IMR-90 (cell line): ENCODE measurements around the gene NANOS3. TPM values are rescaled to one million over a fixed set of nuclear protein-coding genes. Genes with fewer than 3 reads are reported as not detected.

ENCODE experiments used
- ATAC-seq: fragments of 200-7000 bp; cut with Tn5 transposase; 2 replicates; pipeline ENCODE4 v1.9.1; 2020; ENCODE audit warnings: low read depth, mild to moderate bottlenecking, moderate library complexity
- BruUV-seq: library from RNA; stranded (reverse); fragments of 400-500 nt; replicated peaks from 2 replicates; lab custom pipeline; 2021; lab: Mats Ljungman, UMichigan
- CTCF ChIA-PET: fragments of 300-600 bp; formaldehyde crosslinking; extraction: SDS; loops from one replicate; lab custom pipeline; 2021; ENCODE audit warnings: antibody characterized with exemption; lab: Yijun Ruan, JAX
- POLR2A ChIA-PET: fragments of 300-600 bp; sonication (Branson Sonifier 250); formaldehyde crosslinking; loops from one replicate; lab custom pipeline; 2022; ENCODE audit warnings: antibody characterized with exemption; ENCODE audit not compliant: unreplicated experiment; lab: Charles Lee
- DNase-seq: peaks from one replicate; pipeline ENCODE4 v3.0.0; 2013
- H2AFZ ChIP-seq: replicated peaks from 2 replicates; pipeline ENCODE3; 2013; ENCODE audit warnings: low read length, mild to moderate bottlenecking; ENCODE audit not compliant: poor library complexity
- H2AK5ac ChIP-seq: 2 replicates; pipeline ENCODE4 v1.6.1; 2013; ENCODE audit warnings: low read depth, low read length, inconsistent platforms
- H2AK9ac ChIP-seq: replicated peaks from 2 replicates; pipeline ENCODE3; 2013; ENCODE audit warnings: mild to moderate bottlenecking, low read depth, low read length, moderate library complexity; ENCODE audit not compliant: poor library complexity
- H2BK120ac ChIP-seq: 2 replicates; pipeline ENCODE4 v1.6.1; 2013; ENCODE audit warnings: low read depth, low read length, inconsistent platforms
- H2BK15ac ChIP-seq: 3 replicates; pipeline ENCODE4 v1.6.1; 2013; ENCODE audit warnings: low read depth, low read length, inconsistent platforms
- H2BK20ac ChIP-seq: 2 replicates; pipeline ENCODE4 v1.6.1; 2013; ENCODE audit warnings: low read depth, mild to moderate bottlenecking, inconsistent platforms, low read length, moderate library complexity
- H2BK5ac ChIP-seq: 2 replicates; pipeline ENCODE4 v1.6.1; 2013; ENCODE audit warnings: mild to moderate bottlenecking, low read depth, low read length, inconsistent platforms; ENCODE audit not compliant: poor library complexity, severe bottlenecking
- H3K14ac ChIP-seq: replicated peaks from 2 replicates; pipeline ENCODE4 v1.6.1; 2013; ENCODE audit warnings: low read depth, low read length, inconsistent platforms
- H3K18ac ChIP-seq: 2 replicates; pipeline ENCODE4 v1.6.1; 2013; ENCODE audit warnings: low read depth, low read length, control low read depth
- H3K23ac ChIP-seq: 2 replicates; pipeline ENCODE4 v1.6.1; 2013; ENCODE audit warnings: low read depth, low read length, inconsistent platforms
- H3K27ac ChIP-seq: 2 replicates; pipeline ENCODE4 v1.5.1; 2013; ENCODE audit warnings: mild to moderate bottlenecking, control low read depth, low read length; ENCODE audit not compliant: insufficient read depth
- H3K27me3 ChIP-seq: 2 replicates; pipeline ENCODE4 v1.6.1; 2013; ENCODE audit warnings: low read length; ENCODE audit not compliant: control insufficient read depth, insufficient read depth
- H3K36me3 ChIP-seq: 2 replicates; pipeline ENCODE4 v1.6.1; 2013; ENCODE audit warnings: low read length, mixed read lengths; ENCODE audit not compliant: control insufficient read depth, insufficient read depth
- H3K4ac ChIP-seq: 2 replicates; pipeline ENCODE4 v1.6.1; 2013; ENCODE audit warnings: low read depth, low read length, inconsistent platforms
- H3K4me1 ChIP-seq: 2 replicates; pipeline ENCODE4 v1.6.1; 2013; ENCODE audit warnings: low read length, mixed read lengths; ENCODE audit not compliant: control insufficient read depth, insufficient read depth
- H3K4me2 ChIP-seq: 2 replicates; pipeline ENCODE4 v1.6.1; 2013; ENCODE audit warnings: low read depth, mild to moderate bottlenecking, control low read depth, low read length, moderate library complexity
- H3K4me3 ChIP-seq: 2 replicates; pipeline ENCODE4 v1.5.1; 2013; ENCODE audit warnings: low read depth, mild to moderate bottlenecking, control low read depth, low read length, moderate library complexity; ENCODE audit not compliant: insufficient read depth
- H3K56ac ChIP-seq: 2 replicates; pipeline ENCODE4 v1.6.1; 2013; ENCODE audit warnings: low read length, inconsistent platforms; ENCODE audit not compliant: insufficient read depth; ENCODE audit errors: extremely low read depth
- H3K79me1 ChIP-seq, 2 experiments: 2 replicates each; pipeline ENCODE4 v1.6.1; 2013; ENCODE audit warnings: low read length in 2 of 2, inconsistent platforms in 1 of 2, low read depth in 1 of 2
- H3K9ac ChIP-seq: 2 replicates; pipeline ENCODE4 v1.6.1; 2013; ENCODE audit warnings: low read depth, low read length, control low read depth
- H3K9me1 ChIP-seq: 2 replicates; pipeline ENCODE4 v1.6.1; 2013; ENCODE audit warnings: low read length, inconsistent platforms; ENCODE audit not compliant: insufficient read depth
- H3K9me3 ChIP-seq: 2 replicates; pipeline ENCODE4 v1.6.1; 2013; ENCODE audit warnings: low read length; ENCODE audit not compliant: control insufficient read depth, insufficient read depth
- H4K20me1 ChIP-seq: 2 replicates; pipeline ENCODE4 v1.6.1; 2013; ENCODE audit warnings: low read length, inconsistent platforms; ENCODE audit not compliant: insufficient read depth
- H4K5ac ChIP-seq: 2 replicates; pipeline ENCODE4 v1.6.1; 2013; ENCODE audit warnings: mild to moderate bottlenecking, low read depth, low read length, control low read depth
- H4K8ac ChIP-seq, 2 experiments: 2 replicates each; pipeline ENCODE4 v1.6.1; 2013; ENCODE audit warnings: low read depth in 2 of 2, low read length in 2 of 2, control low read depth in 1 of 2, inconsistent platforms in 1 of 2
- H4K91ac ChIP-seq: 2 replicates; pipeline ENCODE4 v1.6.1; 2013; ENCODE audit warnings: low read depth, low read length, inconsistent platforms; ENCODE audit not compliant: insufficient read depth
- MAFK ChIP-seq: IDR thresholded peaks from 2 replicates; pipeline ENCODE4 v1.6.1; 2012; ENCODE audit warnings: low read depth, low read length, improper control_type of control experiment
- MAZ ChIP-seq: IDR thresholded peaks from 2 replicates; pipeline ENCODE4 v1.6.1; 2012; ENCODE audit warnings: low read depth, mild to moderate bottlenecking, low read length, improper control_type of control experiment, moderate library complexity, borderline replicate concordance
- NFE2L2 ChIP-seq: fragments of 150-350 bp; IDR thresholded peaks from 2 replicates; pipeline ENCODE4 v1.6.1; 2016; ENCODE audit warnings: low read depth, mild to moderate bottlenecking, low read length
- USF2 ChIP-seq: fragments of 150-350 bp; IDR thresholded peaks from 2 replicates; pipeline ENCODE4 v1.6.1; 2017; ENCODE audit warnings: mild to moderate bottlenecking, antibody characterized with exemption, low read length, low read depth
- WGBS, 2 experiments: methylation state at CpG; one replicate each; pipeline versions ENCODE4 v1.1.5 to v1.1.7; 2013; ENCODE audit warnings: missing lambda C conversion rate in 2 of 2; ENCODE audit not compliant: insufficient read length in 1 of 2; ENCODE audit errors: extremely low coverage in 2 of 2; 5-methylcytosine and 5-hydroxymethylcytosine counted together
- dilution Hi-C: fragments of 300-500 bp; cut with HindIII; formaldehyde crosslinking; loops from one replicate; pipeline ENCODE4 v1.14.3; 2018; ENCODE audit warnings: low sequenced_read_pairs; ENCODE audit not compliant: unreplicated experiment
- in situ Hi-C: fragments of 300-500 bp; cut with MboI; formaldehyde crosslinking; loops from 3 replicates; pipeline ENCODE4 v1.14.3; 2019; ENCODE audit warnings: low sequenced_read_pairs, inconsistent platforms, mixed read lengths
- intact Hi-C: fragments of 100-400 bp; cut with micrococcal nuclease; formaldehyde crosslinking; loops from 2 replicates; pipeline ENCODE4 v1.10.0; 2022
- polyA plus RNA-seq, 3 experiments: library from polyadenylated mRNA; depleted of rRNA; stranded (reverse); fragments of >200 nt; gene quantifications; 2 replicates each; pipeline ENCODE4 v1.2.3, GENCODE V29; 2012; ENCODE audit warnings: low replicate concordance in 1 of 3
- total RNA-seq: library from RNA; depleted of rRNA; stranded (reverse); fragments of >200 nt; gene quantifications from 2 replicates; pipeline ENCODE4 v1.2.3, GENCODE V29; 2012

Gene NANOS3
- total and polyA plus RNA-seq, 2 of the 4 experiments (the other 2 are of a cell fraction), result 0.63 TPM; not detected in 1

- no peaks in the 10 kb centered on the region; the same call in 1 of the 2 replicates for H3K4me1 ChIP-seq
- no peak overlapping the region for H2AK5ac ChIP-seq
- dilution Hi-C loops (no loop called here), intact Hi-C loops (no loop called here), in situ Hi-C loops (no loop called here)
- H4K91ac ChIP-seq, result no peak overlapping the region
- no peaks in the 10 kb centered on the region for H4K20me1 ChIP-seq
- H3K4me3 ChIP-seq, result no peak overlapping the region
- no peak overlapping the region for H2BK120ac ChIP-seq
- H3K14ac ChIP-seq, result no peak overlapping the region
- TF ChIP-seq NFE2L2 (no peak), MAZ (no peak), USF2 (no peak), MAFK (no peak)
- no peaks in the 10 kb centered on the region for H3K27me3 ChIP-seq
- H3K4ac ChIP-seq, result no peak overlapping the region
- no peak overlapping the region for H2BK15ac ChIP-seq
- ChIA-PET CTCF (interaction anchor here (0.6 to 0.7 kb wide), 2 partner anchors 160 to 323 kb away, joined by 3 read pairs; no protein-coding TSS in a partner anchor), POLR2A (no interaction called here)
- H4K8ac ChIP-seq, result no peak overlapping the region
- no peak overlapping the region for H3K23ac ChIP-seq
- peaks cover 6 to 8% of the 10 kb centered on the region in 2 experiments for H3K79me1 ChIP-seq
- peaks cover 22% of the 10 kb centered on the region for H3K36me3 ChIP-seq
- H3K9me3 ChIP-seq, result no peaks in the 10 kb centered on the region
- no peak overlapping the region for H3K9ac ChIP-seq
- 100% methylated on average over 1 of the region's 2 CpGs; no CpG with 5 or more reads in 1 of the 2 experiments for WGBS, 2 experiments
- no TSS peak for BruUV-seq
- no peak overlapping the region for H3K56ac ChIP-seq
- no peak overlapping the region for H3K4me2 ChIP-seq
- H2BK20ac ChIP-seq, result no peak overlapping the region
- no peak overlapping the region for H3K18ac ChIP-seq
- H4K5ac ChIP-seq, result no peak overlapping the region
- H3K9me1 ChIP-seq, result no peaks in the 10 kb centered on the region; the same call in none of the 2 replicates
- H3K27ac ChIP-seq, result no peak overlapping the region
- H2BK5ac ChIP-seq, result no peak overlapping the region
- DNase-seq (no peak), ATAC-seq (no peak)
- no peak overlapping the region for H2AFZ ChIP-seq
- peak overlapping the region; percentile 23 for H2AK9ac ChIP-seq
Measured at GRCh38 chr19:13909430-13909829, 32.5 kb downstream of the NANOS3 start.
